GM21447 (cell line): Measurements from ENCODE around the gene MICAL3.
"Not testable (repeated sequence)": the region's sequence is repeated elsewhere in the genome, so short reads cannot be mapped to it uniquely, and the experiment has no call there.

Experiments
- ATAC-seq: cut with Tn5 transposase; IDR thresholded peaks from one replicate; pipeline ENCODE4 v1.9.1; 2021; ENCODE audit not compliant: unreplicated experiment

Gene MICAL3, protein sequence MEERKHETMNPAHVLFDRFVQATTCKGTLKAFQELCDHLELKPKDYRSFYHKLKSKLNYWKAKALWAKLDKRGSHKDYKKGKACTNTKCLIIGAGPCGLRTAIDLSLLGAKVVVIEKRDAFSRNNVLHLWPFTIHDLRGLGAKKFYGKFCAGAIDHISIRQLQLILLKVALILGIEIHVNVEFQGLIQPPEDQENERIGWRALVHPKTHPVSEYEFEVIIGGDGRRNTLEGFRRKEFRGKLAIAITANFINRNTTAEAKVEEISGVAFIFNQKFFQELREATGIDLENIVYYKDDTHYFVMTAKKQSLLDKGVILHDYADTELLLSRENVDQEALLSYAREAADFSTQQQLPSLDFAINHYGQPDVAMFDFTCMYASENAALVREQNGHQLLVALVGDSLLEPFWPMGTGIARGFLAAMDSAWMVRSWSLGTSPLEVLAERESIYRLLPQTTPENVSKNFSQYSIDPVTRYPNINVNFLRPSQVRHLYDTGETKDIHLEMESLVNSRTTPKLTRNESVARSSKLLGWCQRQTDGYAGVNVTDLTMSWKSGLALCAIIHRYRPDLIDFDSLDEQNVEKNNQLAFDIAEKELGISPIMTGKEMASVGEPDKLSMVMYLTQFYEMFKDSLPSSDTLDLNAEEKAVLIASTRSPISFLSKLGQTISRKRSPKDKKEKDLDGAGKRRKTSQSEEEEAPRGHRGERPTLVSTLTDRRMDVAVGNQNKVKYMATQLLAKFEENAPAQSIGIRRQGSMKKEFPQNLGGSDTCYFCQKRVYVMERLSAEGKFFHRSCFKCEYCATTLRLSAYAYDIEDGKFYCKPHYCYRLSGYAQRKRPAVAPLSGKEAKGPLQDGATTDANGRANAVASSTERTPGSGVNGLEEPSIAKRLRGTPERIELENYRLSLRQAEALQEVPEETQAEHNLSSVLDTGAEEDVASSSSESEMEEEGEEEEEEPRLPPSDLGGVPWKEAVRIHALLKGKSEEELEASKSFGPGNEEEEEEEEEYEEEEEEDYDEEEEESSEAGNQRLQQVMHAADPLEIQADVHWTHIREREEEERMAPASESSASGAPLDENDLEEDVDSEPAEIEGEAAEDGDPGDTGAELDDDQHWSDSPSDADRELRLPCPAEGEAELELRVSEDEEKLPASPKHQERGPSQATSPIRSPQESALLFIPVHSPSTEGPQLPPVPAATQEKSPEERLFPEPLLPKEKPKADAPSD (N-terminal part only)

DNA sequence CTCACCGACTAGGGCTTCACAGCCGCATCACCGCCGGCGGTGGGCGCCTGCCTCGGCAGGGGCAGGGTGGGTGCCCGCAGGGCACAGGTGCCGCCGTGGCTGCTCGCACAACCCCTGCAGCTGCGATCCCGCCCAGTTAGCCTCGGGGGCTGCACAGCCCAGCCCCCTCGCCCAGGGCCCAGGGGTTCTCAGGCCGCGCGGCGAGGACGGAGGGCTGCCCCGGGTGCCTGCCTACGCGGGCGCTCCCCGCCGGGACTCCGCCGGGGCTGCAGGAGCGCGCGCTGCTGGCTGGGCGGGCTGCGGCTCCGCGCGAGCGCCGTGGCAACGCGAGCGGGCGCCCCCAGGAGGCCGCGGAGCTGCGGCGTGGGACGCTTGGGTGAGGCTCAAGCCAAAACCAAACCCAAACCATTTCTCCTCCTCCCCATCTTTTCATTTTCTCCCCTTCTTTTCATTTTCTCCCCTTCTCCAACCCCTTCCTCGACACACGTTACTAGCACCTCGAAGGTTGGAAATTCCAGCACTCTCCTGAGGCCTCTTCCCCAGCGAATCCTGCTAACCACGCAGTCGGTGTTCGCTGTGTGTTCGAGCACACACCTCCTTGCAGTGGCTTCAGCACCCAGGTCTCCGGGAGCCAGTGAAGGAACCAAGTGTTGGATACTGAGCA is at the start of gene MICAL3:
TSS of gene MICAL3 (minus strand) at position 286 of the 664 bp plus-strand sequence. CDS start 117,749 bp downstream, outside the sequence.
- no peak for ATAC-seq

GRCh38 chr22:18073927-18074326 is 49.6 kb upstream of the MICAL3 start:
- ATAC-seq, result not testable (repeated sequence)

DNA sequence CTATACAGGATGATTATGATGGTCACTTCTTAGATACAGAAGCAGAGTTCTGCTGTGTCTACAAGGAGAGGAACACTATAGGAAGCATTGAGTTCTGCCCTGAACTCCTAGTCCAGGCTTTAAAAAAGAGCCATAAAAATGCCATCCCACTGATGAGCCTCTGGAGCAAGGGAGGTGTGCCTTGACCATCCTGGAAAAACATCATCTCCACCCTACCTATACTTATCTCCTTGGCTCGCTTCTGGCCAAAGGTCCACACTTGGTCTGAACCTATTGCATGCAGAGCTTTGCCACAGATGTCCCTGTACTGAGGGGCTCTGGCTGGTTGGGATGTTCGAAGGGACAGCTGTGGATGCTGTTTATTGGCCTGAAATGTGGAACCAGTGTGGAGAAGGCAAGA is 49.1 kb upstream of the MICAL3 start:
- ATAC-seq, result no peak

DNA sequence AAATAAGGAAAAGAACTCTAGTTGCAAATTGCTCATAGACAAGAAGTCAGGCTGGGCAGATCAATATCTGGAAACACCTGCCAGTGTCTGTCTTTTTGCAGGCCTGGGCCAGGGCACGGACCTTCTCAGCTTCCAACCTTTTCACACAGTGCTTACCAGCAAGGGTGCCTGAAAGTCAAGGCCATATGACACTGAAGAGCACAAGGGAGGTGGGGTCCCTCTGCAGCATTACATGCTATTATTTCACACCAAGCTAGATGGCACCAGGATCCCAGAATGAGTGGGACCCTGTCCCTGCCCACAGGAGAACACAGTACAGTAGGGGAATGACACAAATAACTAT is 47.6 kb upstream of the MICAL3 start:
- ATAC-seq, result no peak

DNA sequence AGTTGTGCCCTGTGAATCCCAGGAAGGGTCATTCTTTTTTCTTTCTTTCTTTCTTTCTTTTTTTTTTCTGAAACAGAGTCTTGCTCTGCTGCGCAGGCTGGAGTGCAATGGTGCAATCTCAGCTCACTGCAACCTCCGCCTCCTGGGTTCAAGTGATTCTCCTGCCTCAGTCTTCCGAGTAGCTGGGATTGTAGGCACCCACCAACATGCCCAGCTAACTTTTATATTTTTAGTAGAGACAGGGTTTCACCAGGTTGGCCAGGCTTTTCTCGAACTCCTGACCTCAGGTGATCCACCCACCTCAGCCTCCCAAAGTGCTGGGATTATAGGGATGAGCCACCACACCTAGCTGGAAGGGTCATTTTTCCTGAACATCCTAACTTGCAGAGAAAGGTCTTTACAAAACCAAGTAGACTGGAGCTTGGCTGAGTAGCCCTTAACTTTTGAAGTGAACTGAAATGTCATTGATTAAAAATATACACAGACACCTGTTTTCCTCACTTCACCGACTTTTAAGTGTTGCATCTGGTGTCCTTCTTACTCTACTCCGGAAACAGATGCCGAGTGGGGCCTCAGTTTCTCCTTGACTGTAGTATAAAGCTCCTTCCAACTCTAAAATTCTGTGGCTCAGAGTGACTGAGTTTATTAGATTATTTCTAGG is 47.1 kb upstream of the MICAL3 start:
- ATAC-seq, result not testable (repeated sequence)

GRCh38 chr22:18070556-18071306 is 46.4 kb upstream of the MICAL3 start:
- no peak for ATAC-seq

DNA sequence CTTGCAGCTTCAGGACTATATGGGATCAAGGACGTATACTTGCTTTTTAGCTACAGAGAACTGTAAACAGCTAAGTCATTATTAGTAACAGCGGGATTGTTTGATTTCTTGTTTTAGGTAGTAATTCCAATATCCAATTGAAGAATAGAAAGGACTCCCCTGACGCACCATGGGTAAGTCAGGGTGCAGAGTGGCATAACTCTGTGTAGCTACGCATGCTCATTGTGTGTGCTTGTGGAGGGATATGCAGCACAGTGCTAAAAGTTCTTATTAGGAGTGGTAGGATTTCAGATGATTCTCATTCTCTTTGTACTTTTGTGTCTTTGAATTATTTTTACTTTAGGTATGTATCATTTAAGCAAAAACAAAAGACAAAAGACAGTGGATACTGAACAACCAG is 45.7 kb upstream of the MICAL3 start:
- no peak for ATAC-seq

- ATAC-seq, result no peak
Observed at GRCh38 chr22:18069041-18069440, 44.7 kb upstream of the MICAL3 start.

DNA sequence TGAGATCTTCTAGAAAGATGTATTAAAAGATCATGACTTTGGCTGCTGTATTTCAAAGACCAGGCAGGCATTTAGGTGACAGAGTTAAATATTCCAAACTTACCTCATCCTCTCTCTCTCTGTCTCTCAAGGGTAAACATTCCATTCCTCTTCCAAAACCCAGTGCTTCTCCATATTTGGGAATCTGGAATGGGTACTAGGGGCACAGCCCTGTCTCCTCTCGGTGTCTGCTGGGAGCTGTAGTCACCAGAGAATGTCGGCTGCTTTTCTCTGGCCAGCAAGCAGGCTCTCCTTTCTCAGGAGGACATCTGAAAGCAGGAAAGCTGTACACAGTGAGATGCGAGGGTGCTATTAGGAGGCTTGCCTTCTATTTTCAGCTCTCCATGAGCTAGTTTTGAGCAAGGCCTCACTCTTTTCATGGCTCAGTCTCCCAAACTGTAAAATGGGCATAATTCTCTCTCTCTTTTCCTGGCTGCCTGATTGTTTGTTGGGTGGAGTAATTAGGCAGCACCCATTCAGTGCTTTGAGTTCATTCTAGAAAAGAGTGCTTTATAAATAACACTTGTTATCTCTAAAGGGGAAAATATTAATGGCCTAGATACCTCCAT is 44.1 kb upstream of the MICAL3 start:
- no peak for ATAC-seq

- ATAC-seq, result no peak
Observed at GRCh38 chr22:18067548-18068341, 43.4 kb upstream of the MICAL3 start.

GRCh38 chr22:18067121-18067520 is 42.8 kb upstream of the MICAL3 start:
- ATAC-seq, result no peak

- ATAC-seq, result no peak
Observed at GRCh38 chr22:18066181-18066859, 42.0 kb upstream of the MICAL3 start.

- no peak for ATAC-seq
Observed at GRCh38 chr22:18065256-18065655, 40.9 kb upstream of the MICAL3 start.

GRCh38 chr22:18064636-18065035 is 40.3 kb upstream of the MICAL3 start:
- ATAC-seq, result no peak

DNA sequence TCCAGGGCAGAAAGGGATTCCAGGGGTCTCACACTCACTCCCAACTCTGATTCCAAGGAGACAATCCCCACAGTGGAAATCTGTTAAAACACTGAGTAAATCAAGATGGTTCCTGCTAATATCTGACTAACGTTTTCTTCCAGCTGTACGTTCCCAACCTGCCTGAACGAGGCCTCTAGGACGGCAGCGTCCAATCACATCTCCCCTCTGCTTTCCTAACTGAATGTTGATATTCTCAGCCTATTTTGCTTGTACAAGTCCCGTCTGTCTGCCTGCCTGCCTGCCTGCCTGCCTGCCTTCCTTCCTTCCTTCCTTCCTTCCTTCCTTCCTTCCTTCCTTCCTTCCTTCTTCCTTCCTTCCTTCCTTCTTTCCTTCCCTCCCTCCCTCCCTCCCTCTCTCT is 39.4 kb upstream of the MICAL3 start:
- ATAC-seq, result not testable (repeated sequence)

GRCh38 chr22:18063306-18063705 is 38.9 kb upstream of the MICAL3 start:
- no peak for ATAC-seq

GRCh38 chr22:18062421-18062820 is 38.1 kb upstream of the MICAL3 start:
- ATAC-seq, result no peak
